A549 (cell line): ENCODE results near the gene WTIP. TPM values are rescaled to one million over a fixed set of nuclear protein-coding genes. Genes with fewer than 3 reads are reported as not detected.

Experiments used
- ATAC-seq, 2 experiments: fragments of 200-7000 bp in 1 of 2; fragments of >200 bp in 1 of 2; cut with Nextera tagmentation in 1 of 2; cut with Tn5 transposase in 1 of 2; 3 replicates each; pipeline versions ENCODE4 v1.8.0 to v1.9.1; 2018 to 2020; ENCODE audit warnings: mild to moderate bottlenecking in 1 of 2, moderate library complexity in 1 of 2
- CTCF ChIA-PET: fragments of 300-600 bp; sonication (Branson Sonifier 250); formaldehyde crosslinking; extraction: SDS; loops from one replicate; lab custom pipeline; 2021; ENCODE audit warnings: antibody characterized with exemption, inconsistent platforms; lab: Yijun Ruan, JAX
- POLR2A ChIA-PET: fragments of 350-600 bp; formaldehyde crosslinking; extraction: SDS; loops from one replicate; lab custom pipeline; 2021; ENCODE audit warnings: antibody characterized with exemption, inconsistent platforms; lab: Yijun Ruan, JAX
- DNase-seq, 2 experiments: peaks; one replicate each; pipeline versions ENCODE4 v3.0.0 to v3.0.0-alpha.2; 2011 to 2016; ENCODE audit warnings: low read depth in 1 of 2, low spot score in 1 of 2
- FAIRE-seq: peaks from 2 replicates; lab custom pipeline; 2011; peaks lifted over from hg19 to GRCh38; lab: Jason Lieb, UNC
- H3K27ac ChIP-seq, 2 experiments: fragments of >200 bp; sonication (Bioruptor Twin); formaldehyde crosslinking; 3 replicates each; pipeline ENCODE4 v1.5.1; 2016 to 2017
- H3K4me1 ChIP-seq: fragments of >200 bp; sonication (Bioruptor Twin); formaldehyde crosslinking; 3 replicates; pipeline ENCODE4 v1.6.1; 2016
- H3K4me2 ChIP-seq: fragments of >200 bp; sonication (Bioruptor Twin); formaldehyde crosslinking; 3 replicates; pipeline ENCODE4 v1.6.1; 2016
- H3K4me3 ChIP-seq: fragments of >200 bp; sonication (Bioruptor Twin); formaldehyde crosslinking; 3 replicates; pipeline ENCODE4 v1.5.1; 2016
- H3K9me3 ChIP-seq: fragments of >200 bp; sonication (Bioruptor Twin); formaldehyde crosslinking; 3 replicates; pipeline ENCODE4 v1.6.1; 2016
- BHLHE40 ChIP-seq: IDR thresholded peaks from 2 replicates; pipeline ENCODE4 v1.6.1; 2012; ENCODE audit warnings: low read depth, low read length, inconsistent platforms
- CBX2 ChIP-seq: fragments of 200-600 bp; sonication (generic); IDR thresholded peaks from 2 replicates; pipeline ENCODE4 v1.6.1; 2016; ENCODE audit warnings: low read depth, mild to moderate bottlenecking, borderline replicate concordance
- CHD4 ChIP-seq: fragments of 200-600 bp; sonication (generic); IDR thresholded peaks from 2 replicates; pipeline ENCODE4 v1.6.1; 2016; ENCODE audit warnings: antibody characterized with exemption, mild to moderate bottlenecking, borderline replicate concordance
- CTCF ChIP-seq: fragments of >200 bp; sonication (Bioruptor Twin); formaldehyde crosslinking; IDR thresholded peaks from 3 replicates; pipeline ENCODE4 v1.5.1; 2016
- E2F6 ChIP-seq: IDR thresholded peaks from 2 replicates; pipeline ENCODE4 v1.6.1; 2012; ENCODE audit warnings: low read depth, borderline replicate concordance
- EP300 ChIP-seq, 2 experiments: fragments of >200 bp; sonication (Bioruptor Twin); formaldehyde crosslinking; IDR thresholded peaks; 2 replicates in 1 of 2; 3 replicates in 1 of 2; pipeline ENCODE4 v1.6.1; 2016 to 2017
- ESRRA ChIP-seq: fragments of 150-350 bp; IDR thresholded peaks from 2 replicates; pipeline ENCODE4 v1.6.1; 2014; ENCODE audit warnings: mild to moderate bottlenecking, low read length, borderline replicate concordance
- FOSB ChIP-seq: fragments of 250-450 bp; sonication (Bioruptor Pico); IDR thresholded peaks from 2 replicates; pipeline ENCODE4 v1.5.0; 2020; ENCODE audit warnings: mild to moderate bottlenecking, moderate library complexity
- FOSL2 ChIP-seq, 2 experiments: fragments of 450-650 bp in 1 of 2; fragments of >200 bp in 1 of 2; sonication (Bioruptor Twin) in 1 of 2; formaldehyde crosslinking; IDR thresholded peaks; 2 replicates each; pipeline versions ENCODE4 v1.5.0 to v1.6.1; 2016 to 2020; ENCODE audit warnings: mild to moderate bottlenecking in 1 of 2, moderate library complexity in 1 of 2
- HMGXB4 ChIP-seq: fragments of 250-450 bp; sonication (Bioruptor Pico); IDR thresholded peaks from 2 replicates; pipeline ENCODE4 v1.5.0; 2021; ENCODE audit warnings: mild to moderate bottlenecking, moderate library complexity, borderline replicate concordance
- HOXB5 ChIP-seq: fragments of 250-450 bp; sonication (Bioruptor Pico); IDR thresholded peaks from 2 replicates; pipeline ENCODE4 v1.5.0; 2020; ENCODE audit warnings: mild to moderate bottlenecking, moderate library complexity
- JUN ChIP-seq, 2 experiments: fragments of >200 bp; sonication (Bioruptor Twin); formaldehyde crosslinking; IDR thresholded peaks; 2 replicates in 1 of 2; 3 replicates in 1 of 2; pipeline ENCODE4 v1.6.1; 2016 to 2017
- MAFK ChIP-seq: fragments of 450-650 bp; IDR thresholded peaks from 2 replicates; pipeline ENCODE4 v1.6.1; 2014; ENCODE audit not compliant: partially characterized antibody
- MAX ChIP-seq: IDR thresholded peaks from 2 replicates; pipeline ENCODE4 v1.6.1; 2012
- NPAS2 ChIP-seq: fragments of 250-450 bp; sonication (Bioruptor Pico); IDR thresholded peaks from 2 replicates; pipeline ENCODE4 v1.8.0; 2022; ENCODE audit warnings: mild to moderate bottlenecking, moderate library complexity, borderline replicate concordance
- PBX3 ChIP-seq: IDR thresholded peaks from 2 replicates; pipeline ENCODE4 v1.6.1; 2012
- PHF8 ChIP-seq: fragments of 200-600 bp; sonication (generic); IDR thresholded peaks from 2 replicates; pipeline ENCODE4 v1.6.1; 2016; ENCODE audit warnings: low read depth, mild to moderate bottlenecking, antibody characterized with exemption, moderate library complexity, borderline replicate concordance
- POLR2A ChIP-seq: IDR thresholded peaks from 2 replicates; pipeline ENCODE4 v1.6.1; 2012; ENCODE audit warnings: mild to moderate bottlenecking, low read length
- POLR2AphosphoS2 ChIP-seq: conservative IDR thresholded peaks from 2 replicates; pipeline ENCODE4 v1.6.1; 2012; ENCODE audit warnings: low read length, improper control_type of control experiment, inconsistent platforms
- RARB ChIP-seq: fragments of 250-450 bp; sonication (Bioruptor Pico); IDR thresholded peaks from 2 replicates; pipeline ENCODE4 v1.8.0; 2021; ENCODE audit warnings: mild to moderate bottlenecking, moderate library complexity
- RCOR1 ChIP-seq: fragments of 150-350 bp; IDR thresholded peaks from 2 replicates; pipeline ENCODE4 v1.6.1; 2014; ENCODE audit warnings: antibody characterized with exemption, low read length, low read depth
- RNF2 ChIP-seq: fragments of 200-600 bp; sonication (generic); IDR thresholded peaks from 2 replicates; pipeline ENCODE4 v1.6.1; 2016; ENCODE audit warnings: low read depth, mild to moderate bottlenecking, antibody characterized with exemption, moderate library complexity, borderline replicate concordance
- SMC3 ChIP-seq: fragments of >200 bp; sonication (Bioruptor Twin); formaldehyde crosslinking; IDR thresholded peaks from 3 replicates; pipeline ENCODE4 v1.6.1; 2018; ENCODE audit warnings: inconsistent platforms
- SREBF2 ChIP-seq: fragments of 450-650 bp; IDR thresholded peaks from 2 replicates; pipeline ENCODE4 v1.6.1; 2014; ENCODE audit warnings: mild to moderate bottlenecking, moderate library complexity
- TP53 ChIP-seq: fragments of 250-450 bp; sonication (Bioruptor Pico); IDR thresholded peaks from 2 replicates; pipeline ENCODE4 v1.5.0; 2021; ENCODE audit warnings: mild to moderate bottlenecking, moderate library complexity
- USF2 ChIP-seq: fragments of 450-650 bp; IDR thresholded peaks from 2 replicates; pipeline ENCODE4 v1.6.1; 2014; ENCODE audit warnings: antibody characterized with exemption
- ZC3H11A ChIP-seq: fragments of 450-650 bp; IDR thresholded peaks from 2 replicates; pipeline ENCODE4 v1.6.1; 2014; ENCODE audit warnings: antibody characterized with exemption, mild to moderate bottlenecking
- ZNF302 ChIP-seq: fragments of 250-450 bp; sonication (Bioruptor Pico); IDR thresholded peaks from 2 replicates; pipeline ENCODE4 v1.9.0; 2021; ENCODE audit warnings: inconsistent platforms, mild to moderate bottlenecking, moderate library complexity
- ZSCAN20 ChIP-seq: fragments of 250-450 bp; sonication (Bioruptor Pico); IDR thresholded peaks from 2 replicates; pipeline ENCODE4 v1.8.0; 2022; ENCODE audit warnings: mild to moderate bottlenecking, moderate library complexity
- WGBS: methylation state at CpG from one replicate; pipeline ENCODE4 v1.1.6; 2017; ENCODE audit errors: missing lambda C conversion rate; 5-methylcytosine and 5-hydroxymethylcytosine counted together
- polyA plus RNA-seq, 4 experiments: library from polyadenylated mRNA; depleted of rRNA in 3 of 4; stranded (reverse); fragments of >200 nt; fragmentation: RNase III in 1 of 4; extraction: RNeasy Plus Mini Kit Qiagen cat#74134 plus additional on column Dnase treatment in 1 of 4; gene quantifications; 2 replicates in 3 of 4; 3 replicates in 1 of 4; pipeline ENCODE4 v1.2.3, GENCODE V29; 2011 to 2017

Gene WTIP
- polyA plus RNA-seq, 2 of the 4 experiments (the other 2 are of a cell fraction) = 18.8 to 21.2 TPM

GRCh38 chr19:34489175-34489574 lies 7.6 kb downstream of the WTIP start:
- H3K9me3 ChIP-seq = no peaks in the 10 kb centered on the region
- WGBS = 87% methylated on average over 7 of the region's 7 CpGs
- H3K4me2 ChIP-seq = no peak overlapping the region
- CTCF ChIA-PET = interaction anchor here (1.1 to 5.0 kb wide), 4 partner anchors 10 to 42 kb away, joined by 3 to 29 read pairs (median 5); no protein-coding TSS in a partner anchor
- no peaks in the 10 kb centered on the region for H3K4me1 ChIP-seq
- ATAC-seq = peak; percentile 13 to 42; a peak in 1 of 6 replicates
- POLR2A ChIA-PET = interaction anchor here (0.7 kb wide), 1 partner anchor 78 kb away, joined by 3 read pairs; no protein-coding TSS in a partner anchor
- TF ChIP-seq E2F6 (no peak), EP300 (IDR thresholded peaks at IDR 0.05) (no peak), RARB (no peak), BHLHE40 (no peak), PHF8 (no peak), ZSCAN20 (CRISPR knock-in tag) (no peak), FOSL2 (IDR thresholded peaks at IDR 0.05) (no peak), FOSL2 (CRISPR knock-in tag; IDR thresholded peaks at IDR 0.05) (no peak), RCOR1 (no peak), TP53 (CRISPR knock-in tag) (no peak), HOXB5 (no peak), CBX2 (no peak), JUN (IDR thresholded peaks at IDR 0.05) (no peak), POLR2A (no peak), ESRRA (no peak), MAX (no peak), SREBF2 (no peak), NPAS2 (CRISPR knock-in tag) (no peak), RNF2 (no peak), ZC3H11A (no peak), PBX3 (no peak)
- FAIRE-seq = no peak
- H3K27ac ChIP-seq = no peak overlapping the region
- H3K4me3 ChIP-seq = no peak overlapping the region
- no peak for DNase-seq

- peak in 1 of 2 experiments; percentile 11; a peak in 1 of 6 replicates for ATAC-seq
- Histone ChIP-seq H3K4me2 (no peak overlapping the region), H3K27ac (no peak overlapping the region), H3K4me1 (no peaks in the 10 kb centered on the region), H3K9me3 (no peaks in the 10 kb centered on the region), H3K4me3 (no peak overlapping the region)
- CTCF ChIA-PET = interaction anchor here (0.6 to 5.0 kb wide), 6 partner anchors 9 to 397 kb away, joined by 3 to 29 read pairs (median 4); no protein-coding TSS in a partner anchor
- POLR2A ChIA-PET = no interaction called here
- no peak for DNase-seq
- WGBS = 91% methylated on average over 19 of the region's 19 CpGs
- no peak for FAIRE-seq
- TF ChIP-seq USF2 (no peak), ZNF302 (no peak), JUN (IDR thresholded peaks at IDR 0.05) (no peak), EP300 (IDR thresholded peaks at IDR 0.05) (no peak), CTCF (no peak), MAFK (no peak), RNF2 (no peak), CHD4 (no peak), POLR2AphosphoS2 (no peak), HMGXB4 (CRISPR knock-in tag) (no peak), SMC3 (no peak), E2F6 (no peak), FOSB (CRISPR knock-in tag) (no peak)
Measured at GRCh38 chr19:34490141-34490766, 8.7 kb downstream of the WTIP start.
